K562 (cell line): ENCODE data around the gene PRRX1. TPM values are rescaled to one million over a fixed set of nuclear protein-coding genes. Genes with fewer than 3 reads are reported as not detected.

Experiments
- CREBBP ChIP-seq: IDR thresholded peaks from one replicate; pipeline ENCODE4 v1.6.1; 2012; ENCODE audit warnings: low read depth, mild to moderate bottlenecking, control low read depth, inconsistent platforms, low read length
- HLTF ChIP-seq: fragments of 450-650 bp; IDR thresholded peaks from 2 replicates; pipeline ENCODE4 v1.6.1; 2016
- MTA3 ChIP-seq: fragments of 450-650 bp; formaldehyde crosslinking; IDR thresholded peaks from 2 replicates; pipeline ENCODE4 v1.6.1; 2017; ENCODE audit warnings: mild to moderate bottlenecking, borderline replicate concordance
- MTF1 ChIP-seq: fragments of 250-450 bp; sonication (Bioruptor Pico); IDR thresholded peaks from 2 replicates; pipeline ENCODE4 v1.9.0; 2021; ENCODE audit warnings: moderate library complexity, mild to moderate bottlenecking, inconsistent platforms, borderline replicate concordance
- PHB ChIP-seq: fragments of 250-450 bp; sonication (Bioruptor Pico); IDR thresholded peaks from 2 replicates; pipeline ENCODE4 v1.5.0; 2021
- ZBTB8A ChIP-seq: fragments of 450-650 bp; IDR thresholded peaks from 2 replicates; pipeline ENCODE4 v1.6.1; 2018; ENCODE audit warnings: mild to moderate bottlenecking, moderate library complexity; ENCODE audit not compliant: partially characterized antibody
- ZNF175 ChIP-seq: fragments of 200-800 bp; sonication (Bioruptor generic); IDR thresholded peaks from 2 replicates; pipeline ENCODE4 v1.6.1; 2016; ENCODE audit warnings: low read depth, mild to moderate bottlenecking, missing genetic modification characterization, missing compliant biosample characterization
- ZNF717 ChIP-seq: fragments of 250-450 bp; sonication (Bioruptor Pico); IDR thresholded peaks from 2 replicates; pipeline ENCODE4 v1.5.0; 2021
- ZNF785 ChIP-seq: fragments of 250-450 bp; sonication (Bioruptor Pico); IDR thresholded peaks from 2 replicates; pipeline ENCODE4 v1.4.0; 2020; ENCODE audit warnings: mild to moderate bottlenecking
- polyA plus RNA-seq, 8 experiments: library from polyadenylated mRNA; depleted of rRNA in 4 of 8; stranded (reverse) in 5 of 8; unstranded in 3 of 8; fragments of >200 nt; fragmentation: Nextera tagmentation in 2 of 8; fragmentation: Illumina TruSeq in 1 of 8; extraction: Ambion mirVana in 2 of 8; extraction: Trizol in 1 of 8; gene quantifications; 2 replicates each; pipeline versions ENCODE4 v1.2.1 to v1.2.3, GENCODE V29; 2011 to 2014; ENCODE audit warnings: inconsistent platforms in 1 of 8, missing spikeins in 1 of 8
- total RNA-seq, 7 experiments: library from RNA; depleted of rRNA in 6 of 7; stranded (reverse); fragments of >200 nt in 6 of 7; fragmentation: Illumina TruSeq in 2 of 7; extraction: Trizol in 2 of 7; gene quantifications; 2 replicates each; pipeline versions ENCODE4 v1.2.1 to v1.2.3, GENCODE V29; 2011 to 2021; ENCODE audit warnings: low replicate concordance in 1 of 7
- TF ChIP-seq, protein P1 (sequence below): fragments of 200-800 bp; sonication (Bioruptor generic); IDR thresholded peaks from 2 replicates; pipeline ENCODE4 v1.6.1; 2017; ENCODE audit warnings: missing genetic modification characterization, missing compliant biosample characterization
- TF ChIP-seq, protein P2 (sequence below): sonication (generic); formaldehyde crosslinking; IDR thresholded peaks from 2 replicates; pipeline ENCODE4 v1.9.0; 2022; ENCODE audit warnings: mild to moderate bottlenecking, missing genetic modification reagents
- TF ChIP-seq, protein P3 (sequence below): sonication (generic); formaldehyde crosslinking; IDR thresholded peaks from 2 replicates; pipeline ENCODE4 v1.8.0; 2022; ENCODE audit warnings: mild to moderate bottlenecking, missing genetic modification reagents

Gene PRRX1
- total and polyA plus RNA-seq, 9 of the 15 experiments (the other 6 are each of a cell fraction or from before 2014, with no cell fraction given), result not detected

DNA sequence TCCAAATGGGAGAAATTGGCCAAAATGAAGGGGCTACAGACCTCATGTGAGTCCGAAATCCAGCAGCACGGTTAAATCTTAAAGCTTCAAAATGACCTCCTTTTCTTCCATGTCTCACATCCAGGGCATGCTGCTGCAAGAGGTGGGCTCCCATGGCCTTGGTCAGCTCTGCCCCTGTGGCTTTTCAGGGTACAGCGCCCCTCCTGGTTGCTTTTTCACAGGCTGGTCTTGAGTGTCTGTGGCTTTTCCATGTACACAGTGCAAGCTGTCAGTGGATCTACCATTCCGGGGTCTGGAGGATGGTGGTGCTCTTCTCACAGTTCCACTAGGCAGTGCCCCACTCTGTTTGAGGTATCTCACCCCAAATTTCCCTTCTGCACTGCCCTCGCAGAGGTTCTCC, 78.7 kb downstream of the PRRX1 start (continued):
- no peak for TF ChIP-seq MTF1 (CRISPR knock-in tag)
- no peak for TF ChIP-seq HLTF
- TF ChIP-seq, protein P1, sequence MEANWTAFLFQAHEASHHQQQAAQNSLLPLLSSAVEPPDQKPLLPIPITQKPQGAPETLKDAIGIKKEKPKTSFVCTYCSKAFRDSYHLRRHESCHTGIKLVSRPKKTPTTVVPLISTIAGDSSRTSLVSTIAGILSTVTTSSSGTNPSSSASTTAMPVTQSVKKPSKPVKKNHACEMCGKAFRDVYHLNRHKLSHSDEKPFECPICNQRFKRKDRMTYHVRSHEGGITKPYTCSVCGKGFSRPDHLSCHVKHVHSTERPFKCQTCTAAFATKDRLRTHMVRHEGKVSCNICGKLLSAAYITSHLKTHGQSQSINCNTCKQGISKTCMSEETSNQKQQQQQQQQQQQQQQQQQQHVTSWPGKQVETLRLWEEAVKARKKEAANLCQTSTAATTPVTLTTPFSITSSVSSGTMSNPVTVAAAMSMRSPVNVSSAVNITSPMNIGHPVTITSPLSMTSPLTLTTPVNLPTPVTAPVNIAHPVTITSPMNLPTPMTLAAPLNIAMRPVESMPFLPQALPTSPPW, result no peak
- TF ChIP-seq, protein P2, sequence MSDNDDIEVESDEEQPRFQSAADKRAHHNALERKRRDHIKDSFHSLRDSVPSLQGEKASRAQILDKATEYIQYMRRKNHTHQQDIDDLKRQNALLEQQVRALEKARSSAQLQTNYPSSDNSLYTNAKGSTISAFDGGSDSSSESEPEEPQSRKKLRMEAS (CRISPR knock-in tag), result no peak
- no peak for TF ChIP-seq PHB (CRISPR knock-in tag)
- TF ChIP-seq ZBTB8A, result no peak
- no peak for TF ChIP-seq CREBBP
- no peak for TF ChIP-seq ZNF175 (CRISPR knock-in tag)
- no peak for TF ChIP-seq MTA3
- no peak for TF ChIP-seq ZNF717
- no peak for TF ChIP-seq ZNF785
- TF ChIP-seq, protein P3, sequence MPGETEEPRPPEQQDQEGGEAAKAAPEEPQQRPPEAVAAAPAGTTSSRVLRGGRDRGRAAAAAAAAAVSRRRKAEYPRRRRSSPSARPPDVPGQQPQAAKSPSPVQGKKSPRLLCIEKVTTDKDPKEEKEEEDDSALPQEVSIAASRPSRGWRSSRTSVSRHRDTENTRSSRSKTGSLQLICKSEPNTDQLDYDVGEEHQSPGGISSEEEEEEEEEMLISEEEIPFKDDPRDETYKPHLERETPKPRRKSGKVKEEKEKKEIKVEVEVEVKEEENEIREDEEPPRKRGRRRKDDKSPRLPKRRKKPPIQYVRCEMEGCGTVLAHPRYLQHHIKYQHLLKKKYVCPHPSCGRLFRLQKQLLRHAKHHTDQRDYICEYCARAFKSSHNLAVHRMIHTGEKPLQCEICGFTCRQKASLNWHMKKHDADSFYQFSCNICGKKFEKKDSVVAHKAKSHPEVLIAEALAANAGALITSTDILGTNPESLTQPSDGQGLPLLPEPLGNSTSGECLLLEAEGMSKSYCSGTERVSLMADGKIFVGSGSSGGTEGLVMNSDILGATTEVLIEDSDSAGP (CRISPR knock-in tag), result no peak
